ENCODE results near the gene NPPC. TPM values are rescaled to one million over a fixed set of nuclear protein-coding genes. Genes with fewer than 3 reads are reported as not detected.

Gene NPPC
- total RNA-seq, 2 donors from 2014 or later = 3.2 TPM; not detected in 1

GRCh38 chr2:231934441-231935206, 8.4 kb upstream of the NPPC start:
- no peak for TF ChIP-seq CTCF (IDR thresholded peaks at IDR 0.05)
- Histone ChIP-seq H3K4me1 (no peaks in the 10 kb centered on the region), H3K36me3 (no peaks in the 10 kb centered on the region), H3K9me3 (no peaks in the 10 kb centered on the region), H3K27ac (no peak overlapping the region), H3K4me3 (no peak overlapping the region), H3K9ac (ENCODE audit: low read depth in 2 of 2, low read length in 2 of 2) (no peak overlapping the region), H3K27me3 (no peaks in the 10 kb centered on the region)
- intact Hi-C loops (cut with DNase I) = no loop called here
- no peak for DNase-seq

- TF ChIP-seq CTCF (IDR thresholded peaks at IDR 0.05) = no peak
- Histone ChIP-seq H3K4me1 (no peaks in the 10 kb centered on the region), H3K4me3 (no peak overlapping the region), H3K27ac (no peak overlapping the region), H3K9me3 (no peaks in the 10 kb centered on the region), H3K27me3 (no peaks in the 10 kb centered on the region), H3K9ac (ENCODE audit: low read depth in 2 of 2, low read length in 2 of 2) (no peak overlapping the region), H3K36me3 (no peaks in the 10 kb centered on the region)
- no peak for DNase-seq
- intact Hi-C loops (cut with DNase I) = no loop called here
These were observed 7.8 kb upstream of the NPPC start for GRCh38 chr2:231933916-231934401.

GRCh38 chr2:231932985-231933915, 7.1 kb upstream of the NPPC start:
- no peak for TF ChIP-seq CTCF (IDR thresholded peaks at IDR 0.05)
- Histone ChIP-seq H3K4me1 (no peaks in the 10 kb centered on the region), H3K27ac (no peak overlapping the region), H3K9me3 (no peaks in the 10 kb centered on the region), H3K4me3 (no peak overlapping the region), H3K36me3 (no peaks in the 10 kb centered on the region), H3K9ac (ENCODE audit: low read depth in 2 of 2, low read length in 2 of 2) (no peak overlapping the region), H3K27me3 (no peaks in the 10 kb centered on the region)
- intact Hi-C loops (cut with DNase I) = no loop called here
- no peak for DNase-seq

- no peak for DNase-seq
- H3K4me3 ChIP-seq = no peak overlapping the region
- no peaks in the 10 kb centered on the region for H3K4me1 ChIP-seq
- intact Hi-C loops (cut with DNase I) = no loop called here
- H3K36me3 ChIP-seq = no peaks in the 10 kb centered on the region
- no peak for TF ChIP-seq CTCF (IDR thresholded peaks at IDR 0.05)
- no peak overlapping the region for H3K9ac ChIP-seq (ENCODE audit: low read depth in 2 of 2, low read length in 2 of 2)
- H3K27me3 ChIP-seq = peaks cover 3% of the 10 kb centered on the region
- H3K9me3 ChIP-seq = no peaks in the 10 kb centered on the region
- no peak overlapping the region for H3K27ac ChIP-seq
These were observed 6.4 kb upstream of the NPPC start for GRCh38 chr2:231932711-231932970.

- Histone ChIP-seq H3K36me3 (no peaks in the 10 kb centered on the region), H3K27me3 (peaks cover 14% of the 10 kb centered on the region), H3K9ac (ENCODE audit: low read depth in 2 of 2, low read length in 2 of 2) (no peak overlapping the region), H3K27ac (no peak overlapping the region), H3K4me1 (no peaks in the 10 kb centered on the region), H3K9me3 (no peaks in the 10 kb centered on the region), H3K4me3 (no peak overlapping the region)
- DNase-seq = no peak
- intact Hi-C loops (cut with DNase I) = no loop called here
- TF ChIP-seq CTCF (IDR thresholded peaks at IDR 0.05) = no peak
These were observed 5.3 kb upstream of the NPPC start for GRCh38 chr2:231931481-231931915.

Data from colonic mucosa (tissue), 4 donors.